ENCODE measurements around the gene KIFC3. TPM values are rescaled to one million over a fixed set of nuclear protein-coding genes. Genes with fewer than 3 reads are reported as not detected.

Gene KIFC3
- total and polyA plus RNA-seq, 2 of the 8 experiments (the other 6 are each of a cell fraction or from before 2014, with no cell fraction given), result 2.1 to 7.1 TPM

GRCh38 chr16:57725151-57725550 is 77.1 kb downstream of the KIFC3 start:
- 82% methylated on average over 5 of the region's 5 CpGs; no CpG with 5 or more reads in 1 of the 2 experiments for WGBS, 2 experiments (ENCODE audit: extremely low coverage in 1 of 2, insufficient coverage in 1 of 2, insufficient read length in 1 of 2, insufficient replicate concordance in 2 of 2, low coverage in 1 of 2, low lambda C conversion rate in 2 of 2, missing lambda C conversion rate in 1 of 2)
- H3K23ac ChIP-seq (ENCODE audit: insufficient read length), result no peak overlapping the region
- TF ChIP-seq PHF8 (conservative IDR thresholded peaks at IDR 0.05; ENCODE audit: low read depth, low read length) (no peak), SIN3A (conservative IDR thresholded peaks at IDR 0.05 in 1 of 2, IDR thresholded peaks at IDR 0.05 in 1 of 2; ENCODE audit: low read depth in 1 of 2, low read length in 2 of 2) (no peak), CBX8 (IDR thresholded peaks at IDR 0.05; ENCODE audit: borderline replicate concordance, low read depth, low read length) (no peak), SAP30 (IDR thresholded peaks at IDR 0.05; ENCODE audit: insufficient read depth, insufficient replicate concordance, low read length) (no peak), BACH1 (IDR thresholded peaks at IDR 0.05; ENCODE audit: low read length) (no peak), NANOG (IDR thresholded peaks at IDR 0.05; ENCODE audit: insufficient read depth, low read depth, low read length, poor library complexity, severe bottlenecking) (no peak), SP2 (IDR thresholded peaks at IDR 0.05; ENCODE audit: low read length) (no peak), FOSL1 (IDR thresholded peaks at IDR 0.05; ENCODE audit: insufficient read depth, low read depth, low read length) (no peak), RNF2 (IDR thresholded peaks at IDR 0.05; ENCODE audit: borderline replicate concordance, low read depth, low read length, missing control alignments, poor library complexity, severe bottlenecking) (no peak), NRF1 (IDR thresholded peaks at IDR 0.05; ENCODE audit: low read depth, low read length) (no peak), CHD1 (IDR thresholded peaks at IDR 0.05; ENCODE audit: low read depth, low read length) (no peak)

More at GRCh38 chr16:57725151-57725550, 77.1 kb downstream of the KIFC3 start:
- Histone ChIP-seq H2BK12ac (ENCODE audit: low read depth, low read length) (no peak overlapping the region), H4K8ac (ENCODE audit: extremely low read depth, insufficient read depth, low read length) (no peak overlapping the region), H3K23me2 (ENCODE audit: low read depth, low read length) (peaks cover 15% of the 10 kb centered on the region; the same call in 1 of the 2 replicates), H2BK5ac (ENCODE audit: low read depth, low read length) (no peak overlapping the region), H3K4me1 (replicated peaks in 1 of 4; ENCODE audit: control insufficient read depth in 3 of 4, insufficient read depth in 4 of 4, low read length in 3 of 4) (no peaks in the 10 kb centered on the region), H3K4me3 (ENCODE audit: extremely low read depth in 1 of 4, insufficient read depth in 2 of 4, low read depth in 3 of 4, low read length in 4 of 4) (no peak overlapping the region), H3K14ac (ENCODE audit: insufficient read length) (no peak overlapping the region), H3K9me3 (ENCODE audit: insufficient read depth in 2 of 2, low read depth in 1 of 2, low read length in 1 of 2) (no peaks in the 10 kb centered on the region), H2AFZ (ENCODE audit: low read length) (no peak overlapping the region), H3K56ac (replicated peaks; ENCODE audit: insufficient read length, low read depth, low read length) (no peak overlapping the region), H4K91ac (replicated peaks; ENCODE audit: insufficient read length, low read length) (no peak overlapping the region), H3K27ac (ENCODE audit: low read depth, low read length) (no peak overlapping the region), H3K4me2 (ENCODE audit: insufficient read depth in 1 of 2, low read depth in 2 of 2, low read length in 2 of 2) (no peak overlapping the region), H3K4ac (replicated peaks; ENCODE audit: insufficient read length, low read depth, low read length) (no peak overlapping the region), H2BK20ac (ENCODE audit: low read length) (no peak overlapping the region), H2AK5ac (ENCODE audit: low read depth, low read length) (no peak overlapping the region), H2BK120ac (replicated peaks; ENCODE audit: low read depth, low read length) (no peak overlapping the region), H4K20me1 (replicated peaks in 1 of 2; ENCODE audit: control insufficient read depth in 1 of 2, insufficient read depth in 2 of 2, low read length in 2 of 2) (peaks cover 0 to 3% of the 10 kb centered on the region in 2 experiments), H3K9ac (replicated peaks in 1 of 4; ENCODE audit: extremely low read depth in 1 of 4, low read depth in 3 of 4, low read length in 3 of 4) (no peak overlapping the region), H3K79me2 (ENCODE audit: control insufficient read depth in 1 of 2, insufficient read depth in 2 of 2, low read length in 2 of 2) (no peaks in the 10 kb centered on the region), H3K18ac (ENCODE audit: extremely low read depth, low read length) (no peak overlapping the region), H2BK15ac (ENCODE audit: low read length) (no peak overlapping the region), H3K79me1 (ENCODE audit: low read depth, low read length) (no peaks in the 10 kb centered on the region), H4K5ac (ENCODE audit: insufficient read length, low read depth, low read length) (no peak overlapping the region), H3K27me3 (replicated peaks in 1 of 4; ENCODE audit: control insufficient read depth in 3 of 4, extremely low read depth in 1 of 4, insufficient read depth in 3 of 4, low read length in 3 of 4) (no peaks in the 10 kb centered on the region; a peak in 1 of 7 replicates), H3K36me3 (ENCODE audit: control insufficient read depth in 2 of 4, insufficient read depth in 4 of 4, low read length in 3 of 4) (no peaks in the 10 kb centered on the region)
- FAIRE-seq (no peak), DNase-seq (ENCODE audit: low read depth in 1 of 2, low spot score in 2 of 2) (no peak)
- ChIA-PET POLR2A (ENCODE audit: partially characterized antibody) (interaction anchor here (1.7 to 3.2 kb wide), 2 partner anchors 10 to 17 kb away, joined by 3 to 22 read pairs; partner anchors contain the start of gene KATNB1), CTCF (ENCODE audit: partially characterized antibody) (interaction anchor here (0.6 to 6.6 kb wide), 9 partner anchors 13 to 383 kb away, joined by 3 to 48 read pairs (median 3); no protein-coding TSS in a partner anchor)
